Left hindlimb (tissue), 1 donor: Measurements from ENCODE around the gene ANLN.
A peak's percentile ranks its signal among the peaks of the same experiment; 100 is the strongest.
"Not testable (repeated sequence)": the region's sequence is repeated elsewhere in the genome, so short reads cannot be mapped to it uniquely, and the experiment has no call there.

Experiments
- DNase-seq: peaks from one replicate; pipeline ENCODE4 v3.0.0-alpha.2; 2018

The ANLN gene, protein sequence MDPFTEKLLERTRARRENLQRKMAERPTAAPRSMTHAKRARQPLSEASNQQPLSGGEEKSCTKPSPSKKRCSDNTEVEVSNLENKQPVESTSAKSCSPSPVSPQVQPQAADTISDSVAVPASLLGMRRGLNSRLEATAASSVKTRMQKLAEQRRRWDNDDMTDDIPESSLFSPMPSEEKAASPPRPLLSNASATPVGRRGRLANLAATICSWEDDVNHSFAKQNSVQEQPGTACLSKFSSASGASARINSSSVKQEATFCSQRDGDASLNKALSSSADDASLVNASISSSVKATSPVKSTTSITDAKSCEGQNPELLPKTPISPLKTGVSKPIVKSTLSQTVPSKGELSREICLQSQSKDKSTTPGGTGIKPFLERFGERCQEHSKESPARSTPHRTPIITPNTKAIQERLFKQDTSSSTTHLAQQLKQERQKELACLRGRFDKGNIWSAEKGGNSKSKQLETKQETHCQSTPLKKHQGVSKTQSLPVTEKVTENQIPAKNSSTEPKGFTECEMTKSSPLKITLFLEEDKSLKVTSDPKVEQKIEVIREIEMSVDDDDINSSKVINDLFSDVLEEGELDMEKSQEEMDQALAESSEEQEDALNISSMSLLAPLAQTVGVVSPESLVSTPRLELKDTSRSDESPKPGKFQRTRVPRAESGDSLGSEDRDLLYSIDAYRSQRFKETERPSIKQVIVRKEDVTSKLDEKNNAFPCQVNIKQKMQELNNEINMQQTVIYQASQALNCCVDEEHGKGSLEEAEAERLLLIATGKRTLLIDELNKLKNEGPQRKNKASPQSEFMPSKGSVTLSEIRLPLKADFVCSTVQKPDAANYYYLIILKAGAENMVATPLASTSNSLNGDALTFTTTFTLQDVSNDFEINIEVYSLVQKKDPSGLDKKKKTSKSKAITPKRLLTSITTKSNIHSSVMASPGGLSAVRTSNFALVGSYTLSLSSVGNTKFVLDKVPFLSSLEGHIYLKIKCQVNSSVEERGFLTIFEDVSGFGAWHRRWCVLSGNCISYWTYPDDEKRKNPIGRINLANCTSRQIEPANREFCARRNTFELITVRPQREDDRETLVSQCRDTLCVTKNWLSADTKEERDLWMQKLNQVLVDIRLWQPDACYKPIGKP

DNA sequence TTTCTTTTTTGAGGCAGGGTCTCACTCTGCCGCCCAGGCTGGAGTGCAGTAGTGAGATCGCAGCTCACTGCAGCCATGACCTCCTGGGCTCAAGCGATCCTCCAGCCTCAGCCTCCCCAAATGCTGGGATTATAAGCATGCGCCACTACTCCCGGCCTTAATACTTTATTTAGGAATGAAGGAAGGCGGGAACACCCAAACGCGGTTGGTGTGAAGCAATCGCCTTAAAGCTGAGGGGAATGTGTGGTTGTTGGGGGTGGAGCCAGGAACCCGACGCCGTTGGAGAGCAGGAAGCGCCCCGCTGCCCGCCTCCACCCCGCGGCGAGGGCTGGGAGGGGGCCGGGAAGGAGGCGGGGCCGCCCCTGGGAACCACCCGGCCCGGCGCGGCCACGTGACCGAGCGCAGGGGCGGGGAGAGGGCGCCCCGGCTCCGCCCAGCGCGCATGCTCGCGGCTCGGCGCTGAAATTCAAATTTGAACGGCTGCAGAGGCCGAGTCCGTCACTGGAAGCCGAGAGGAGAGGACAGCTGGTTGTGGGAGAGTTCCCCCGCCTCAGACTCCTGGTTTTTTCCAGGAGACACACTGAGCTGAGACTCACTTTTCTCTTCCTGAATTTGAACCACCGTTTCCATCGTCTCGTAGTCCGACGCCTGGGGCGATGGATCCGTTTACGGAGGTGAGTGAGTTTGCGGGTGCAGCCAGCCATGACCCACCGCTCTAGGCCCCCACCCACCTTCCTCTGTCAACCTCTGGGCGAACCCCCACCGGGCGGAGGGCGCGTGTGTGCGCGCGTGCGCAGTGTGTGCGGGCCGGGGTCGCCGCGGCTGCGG, at the start of gene ANLN:
Gene ANLN (plus strand): TSS at position 492 of the 828 bp plus-strand sequence. CDS start 165 bp downstream, at position 657.
- peak; percentile 95 for DNase-seq

DNA sequence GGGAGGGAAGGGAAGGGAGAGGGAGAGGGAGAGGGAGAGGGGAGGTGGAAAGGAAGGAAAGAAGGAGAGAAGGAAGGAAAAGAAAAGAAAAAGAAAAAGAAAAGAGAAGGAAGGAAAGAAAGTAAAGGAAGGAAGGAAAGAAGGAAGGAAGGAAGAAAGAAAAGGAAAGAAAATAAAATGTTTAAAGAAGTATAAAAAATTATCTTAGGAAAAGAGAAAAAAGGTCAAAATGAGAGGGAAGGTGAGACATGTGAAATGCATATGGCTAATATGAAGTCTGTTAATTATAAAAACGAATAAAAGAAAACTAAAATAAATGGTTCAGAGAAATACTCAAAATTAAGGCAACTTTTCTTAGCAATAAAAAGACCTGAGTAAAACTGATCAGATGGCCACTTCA, 46.1 kb upstream of the ANLN start:
- DNase-seq, result no peak

DNA sequence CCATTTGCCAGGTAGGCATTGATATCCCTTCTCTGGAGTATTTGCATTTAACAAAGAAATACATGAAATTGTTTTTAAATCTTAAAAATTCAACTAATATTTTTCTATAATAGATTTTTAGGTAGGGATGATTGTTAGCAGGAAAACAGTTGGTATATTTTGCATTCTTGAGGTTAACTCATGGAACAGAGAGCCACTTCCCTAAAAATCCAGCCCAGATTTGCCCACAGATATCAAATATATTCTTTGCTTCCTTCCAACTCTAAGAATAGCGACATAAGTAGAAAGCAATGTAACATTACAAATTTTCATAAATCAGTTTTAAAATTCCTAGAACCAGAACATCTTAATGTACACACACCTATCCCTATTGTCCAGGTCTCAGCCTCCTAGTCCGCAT, 45.0 kb upstream of the ANLN start:
- DNase-seq, result no peak

DNA sequence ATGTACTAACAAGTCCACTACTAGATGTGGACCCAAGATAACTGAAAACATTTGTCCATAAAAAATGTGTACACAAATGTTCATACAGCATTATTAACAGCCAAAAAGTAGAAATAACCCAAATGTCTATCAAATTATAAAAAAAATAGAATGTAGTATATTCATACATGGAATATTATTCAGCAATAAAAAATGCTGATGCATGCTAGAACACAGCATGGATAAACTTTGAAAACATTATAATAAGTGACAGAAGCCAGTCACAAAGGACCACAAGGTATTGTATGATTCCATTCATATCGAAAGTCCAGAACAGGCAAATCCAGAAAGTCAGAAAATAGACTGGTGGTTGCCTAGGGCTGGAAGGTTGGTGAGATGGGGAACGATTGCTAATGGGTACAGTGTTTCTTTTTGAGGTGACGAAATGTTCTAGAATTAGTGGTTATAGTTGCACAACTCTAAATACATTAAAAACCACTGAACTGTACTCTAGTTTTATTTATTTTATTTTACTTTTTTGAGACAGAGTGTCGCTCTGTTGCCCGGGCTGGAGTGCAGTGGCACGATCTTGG, 43.3 kb upstream of the ANLN start:
- DNase-seq, result no peak

DNA sequence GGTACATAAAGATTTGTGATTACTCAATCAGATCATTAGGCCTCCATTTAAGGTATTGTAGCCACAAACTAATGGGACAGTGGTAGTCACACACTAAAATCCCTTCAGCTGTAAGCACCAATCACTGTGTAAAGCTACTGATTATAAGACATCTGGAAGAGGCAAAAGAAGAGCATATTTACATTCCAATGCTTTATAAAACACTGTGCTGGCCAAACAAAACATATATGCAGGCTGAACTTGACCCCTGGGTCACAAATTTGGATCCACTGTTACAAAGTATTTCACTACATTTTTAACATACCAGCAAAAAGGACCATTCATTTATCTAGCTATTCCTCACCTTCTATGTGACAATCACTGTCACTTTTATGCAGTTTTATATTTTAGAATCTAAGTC, 41.4 kb upstream of the ANLN start:
- DNase-seq, result no peak

DNA sequence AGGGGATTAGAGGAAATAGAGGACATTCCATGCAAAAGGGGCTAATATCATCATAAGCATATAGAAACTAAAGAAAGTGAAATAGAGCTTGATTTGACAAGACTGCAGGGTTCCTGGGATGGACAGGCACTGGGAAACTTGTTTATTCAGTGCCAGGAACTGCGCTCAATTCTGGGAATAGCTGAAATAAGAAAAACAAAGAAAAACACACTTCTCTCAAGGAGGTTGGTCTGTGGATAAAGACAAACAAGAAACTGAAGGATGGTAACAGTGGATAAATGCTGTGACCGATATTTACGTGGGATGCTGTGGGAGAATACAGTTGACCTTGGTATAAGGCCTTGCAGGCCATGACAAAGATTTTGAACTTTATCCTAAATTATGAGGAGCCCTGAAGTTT, 40.9 kb upstream of the ANLN start:
- no peak for DNase-seq

DNA sequence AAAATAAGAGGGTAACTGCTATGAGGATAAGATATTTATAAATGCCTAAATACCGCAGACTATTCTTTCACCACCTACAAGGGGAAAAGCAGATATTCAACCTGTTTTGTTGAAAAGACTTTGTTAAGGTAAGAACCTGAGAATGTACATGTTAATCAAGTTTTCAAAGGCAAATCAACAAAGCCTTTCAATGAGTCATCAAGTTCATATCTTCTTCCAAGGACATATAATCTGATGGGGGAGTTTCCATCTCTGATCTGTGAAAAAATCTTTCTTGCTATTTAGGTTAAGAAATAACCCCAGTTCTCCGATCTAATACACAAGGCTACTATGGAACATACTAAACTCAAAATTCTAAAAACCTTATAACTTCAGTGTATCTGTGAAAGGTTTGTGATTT, 40.0 kb upstream of the ANLN start:
- DNase-seq, result no peak

DNA sequence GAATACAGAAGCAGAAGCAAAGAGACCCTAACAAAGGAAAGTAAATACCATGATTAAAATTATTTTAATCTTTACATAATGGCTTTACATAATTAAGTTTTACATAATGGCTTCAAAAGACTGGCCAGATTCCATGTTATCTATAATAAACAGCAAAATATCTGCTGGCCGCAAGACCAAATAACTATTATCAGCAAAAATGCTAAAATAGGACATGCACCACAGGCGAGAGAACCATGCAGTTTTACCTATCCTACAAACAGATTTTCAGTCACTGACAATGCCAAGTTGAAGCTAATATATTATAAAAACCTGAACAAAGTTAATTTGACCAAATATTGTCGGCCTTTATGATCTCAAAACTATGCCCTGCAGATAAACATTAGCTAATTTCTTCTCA, 34.2 kb upstream of the ANLN start:
- DNase-seq, result no peak

DNA sequence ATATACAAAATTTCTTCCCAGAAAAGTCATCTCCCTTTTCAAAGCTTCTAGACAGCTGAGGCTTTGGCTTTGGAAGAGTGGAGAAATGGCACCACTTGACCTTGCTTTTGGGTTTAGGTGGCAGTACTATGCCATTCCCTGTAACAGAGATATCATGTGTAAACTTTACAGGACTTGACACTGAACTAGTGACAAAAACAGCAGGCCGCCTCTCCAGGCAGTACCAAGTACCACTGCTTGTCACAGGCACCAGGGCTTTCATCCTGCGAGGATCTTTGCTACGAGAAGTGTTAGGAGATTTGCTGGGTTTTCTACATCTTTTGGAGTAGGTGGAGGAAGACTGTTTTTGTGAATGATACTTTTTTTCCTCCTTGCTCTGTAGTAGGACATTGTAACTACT, 32.6 kb upstream of the ANLN start:
- no peak for DNase-seq

DNA sequence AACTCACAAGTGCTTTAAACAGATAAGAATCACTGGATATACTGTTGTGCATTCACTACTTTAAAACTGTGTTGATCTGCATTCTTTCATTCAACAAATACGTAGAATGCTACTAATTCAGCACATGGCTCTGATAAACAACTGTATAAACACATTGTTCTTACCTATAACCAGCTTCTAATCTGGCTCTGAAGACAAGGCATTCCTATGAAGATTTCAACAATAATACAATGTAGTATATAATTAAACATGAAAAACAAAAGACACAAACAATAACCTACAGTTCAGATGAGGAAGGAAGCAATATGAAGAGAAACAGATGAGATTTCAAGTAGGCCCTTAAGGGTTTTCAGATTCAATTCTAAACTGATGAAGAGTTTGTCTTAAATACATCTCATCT, 31.1 kb upstream of the ANLN start:
- DNase-seq, result no peak

DNA sequence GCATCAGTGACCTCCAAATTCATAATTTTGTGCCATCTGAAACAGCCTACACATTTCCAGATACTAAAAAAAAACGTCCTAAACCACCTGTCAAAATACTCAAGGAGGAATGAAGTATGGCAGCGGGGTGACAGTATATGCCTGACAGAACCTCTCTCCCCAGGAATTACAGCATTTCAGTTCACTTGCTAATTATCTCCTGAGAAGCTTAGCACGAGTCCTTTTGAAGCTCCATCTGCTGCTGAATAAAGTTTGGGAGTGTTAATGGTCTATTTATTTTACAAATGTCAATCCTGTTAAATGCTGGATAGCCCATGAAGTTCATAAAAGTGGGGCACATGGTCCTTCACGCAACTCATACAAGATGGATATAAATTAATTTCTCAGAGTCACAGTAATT, 29.4 kb upstream of the ANLN start:
- DNase-seq, result no peak

DNA sequence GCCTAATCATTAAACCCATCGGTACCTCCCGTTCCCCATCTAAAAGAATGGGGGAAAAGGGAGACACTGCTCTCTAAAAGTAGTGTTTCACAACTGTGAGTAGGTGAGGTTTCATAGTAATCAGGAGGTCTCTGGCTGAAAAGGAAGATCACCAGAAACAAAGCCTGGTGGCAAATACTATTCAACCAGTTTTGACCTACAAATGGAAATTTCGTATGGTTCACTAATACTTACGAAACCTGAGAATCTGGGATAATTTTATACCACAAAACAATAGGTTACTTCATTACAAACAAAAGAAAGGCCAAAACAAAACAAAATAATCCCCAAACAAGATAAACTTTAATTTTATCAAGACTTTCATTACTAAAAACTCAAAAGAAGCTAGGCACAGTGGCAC, 28.4 kb upstream of the ANLN start:
- DNase-seq, result no peak

DNA sequence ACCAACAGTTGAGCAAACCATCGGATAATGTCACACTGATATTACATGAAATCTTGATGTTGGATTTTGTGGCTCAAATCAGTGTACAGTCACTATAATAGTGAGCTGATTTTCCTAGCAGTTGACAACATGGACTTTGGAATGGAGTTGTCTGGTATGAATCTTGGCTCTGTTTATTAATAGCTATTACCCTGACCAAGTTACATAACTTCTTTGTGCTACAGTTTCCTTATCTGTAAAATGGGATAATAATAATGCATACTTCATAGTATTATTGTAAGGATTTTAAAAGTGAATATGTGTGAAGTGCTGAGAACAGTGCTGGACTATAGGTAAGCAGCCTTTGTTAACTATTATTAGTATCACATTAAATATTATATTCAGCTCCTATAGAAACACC, 26.1 kb upstream of the ANLN start:
- DNase-seq, result no peak

DNA sequence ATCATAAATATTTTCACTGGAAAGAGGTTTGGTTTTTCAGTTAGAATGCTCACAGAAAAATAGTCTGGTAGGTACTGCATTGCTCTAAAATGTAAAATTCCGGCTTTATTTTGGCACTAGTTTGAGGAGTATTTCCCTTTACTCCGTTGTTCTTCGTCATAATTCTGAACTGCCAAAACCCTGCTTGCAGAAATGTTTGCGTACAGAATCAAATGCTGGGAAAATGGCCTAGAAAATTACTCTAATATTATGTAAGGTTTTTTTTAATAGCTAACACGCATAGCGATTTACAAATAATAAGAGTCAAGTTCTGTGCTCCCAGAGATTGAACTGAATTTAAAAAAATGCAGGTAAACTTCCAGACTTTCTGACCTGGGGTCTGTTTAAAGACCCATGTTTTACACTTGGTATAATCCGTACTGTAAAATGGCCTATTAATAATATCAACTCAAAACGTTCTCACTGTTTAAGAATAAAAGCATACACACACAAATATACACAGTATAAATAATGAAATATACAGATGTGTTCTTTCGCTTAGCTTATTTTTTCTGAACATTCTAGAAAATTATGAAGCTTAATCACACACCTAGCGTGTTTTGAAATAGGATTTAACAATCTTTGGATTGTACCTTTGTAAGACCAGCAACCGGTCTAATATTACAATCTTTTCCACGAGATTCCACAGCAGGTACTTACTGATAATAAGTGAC, 23.5 kb upstream of the ANLN start:
- no peak for DNase-seq

DNA sequence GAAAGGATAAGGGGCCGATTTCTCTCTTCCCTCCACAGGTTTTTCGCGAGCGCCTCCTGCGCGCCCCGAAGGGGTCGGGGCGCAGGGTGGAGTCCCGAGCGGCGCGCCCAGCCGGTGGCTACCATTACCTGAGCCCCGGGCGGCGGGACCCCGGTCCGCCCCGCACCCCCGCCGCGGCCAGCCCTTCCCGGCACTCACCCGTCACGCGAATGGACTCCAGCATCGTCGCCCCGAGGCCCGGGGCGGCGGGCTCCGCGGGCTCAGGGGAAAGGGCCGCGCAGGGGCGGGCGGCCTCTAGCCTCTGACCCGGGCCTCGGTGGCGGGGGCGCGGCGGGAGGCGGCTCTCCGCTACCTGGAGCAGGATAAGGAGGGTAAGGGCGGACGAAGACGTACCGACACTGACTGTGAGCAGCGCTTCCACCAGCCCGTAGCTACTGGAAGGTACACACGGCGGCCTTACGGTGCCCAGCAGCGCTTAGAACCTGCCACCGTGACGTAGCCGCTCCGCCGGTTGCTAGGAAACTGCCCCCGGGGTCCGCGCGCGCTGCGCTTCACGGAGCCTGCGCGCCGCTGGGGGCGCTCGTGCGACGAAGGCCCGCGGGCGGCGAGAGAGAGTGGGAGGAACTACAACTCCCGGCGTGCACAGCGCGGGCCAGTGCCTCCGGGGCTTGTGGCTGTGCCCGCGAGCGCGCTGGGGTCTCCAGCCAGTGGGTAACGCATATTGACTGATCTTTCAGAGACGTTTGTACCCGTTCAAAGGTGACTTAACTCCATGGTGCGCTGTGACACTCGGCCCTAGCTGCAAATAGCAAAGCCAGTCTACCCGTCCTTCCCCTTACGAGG, 22.7 kb upstream of the ANLN start:
- peak; percentile 91 for DNase-seq

DNA sequence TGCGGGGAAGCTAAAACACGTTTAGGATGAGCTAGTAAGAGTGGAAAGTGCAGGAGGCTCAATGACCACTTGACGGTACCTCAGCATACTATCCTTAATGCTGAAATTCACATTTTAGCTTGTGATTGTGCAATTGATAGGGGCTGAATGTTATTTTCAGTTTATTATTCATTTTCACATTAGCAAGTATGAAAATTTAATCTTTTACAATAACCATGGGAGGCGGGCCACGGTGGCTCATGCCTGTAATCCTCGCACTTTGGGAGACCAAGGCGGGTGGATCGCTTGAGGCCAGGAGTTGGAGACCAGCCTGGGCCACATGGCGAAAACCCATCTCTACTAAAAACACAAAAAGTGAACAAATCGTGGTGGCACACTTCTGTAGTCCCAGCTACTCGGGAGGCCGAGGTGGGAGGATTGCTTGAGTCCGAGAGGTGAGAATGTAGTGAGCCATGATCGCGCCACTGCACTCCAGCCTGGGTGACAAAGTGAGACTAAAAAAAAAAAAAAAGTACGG, 22.0 kb upstream of the ANLN start:
- no peak for DNase-seq

DNA sequence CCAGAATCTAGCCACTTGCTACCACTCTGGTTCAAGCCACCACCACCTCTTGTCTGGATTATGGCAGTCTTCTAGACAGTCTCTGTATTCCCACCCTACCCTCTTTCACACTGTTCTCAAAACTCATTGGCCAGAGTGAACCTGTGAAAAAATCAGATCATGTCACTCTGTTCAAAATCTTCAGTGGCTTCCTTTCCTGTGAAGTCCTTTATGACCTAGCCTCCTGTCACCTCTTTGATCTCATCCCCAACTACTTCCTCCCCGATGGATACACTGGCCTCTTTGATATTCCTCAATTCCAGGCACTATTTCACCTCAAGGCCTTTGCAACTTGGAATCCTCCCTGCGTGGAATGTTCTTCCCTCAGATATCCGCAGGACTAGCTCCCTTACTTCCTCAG, 21.2 kb upstream of the ANLN start:
- DNase-seq, result no peak

DNA sequence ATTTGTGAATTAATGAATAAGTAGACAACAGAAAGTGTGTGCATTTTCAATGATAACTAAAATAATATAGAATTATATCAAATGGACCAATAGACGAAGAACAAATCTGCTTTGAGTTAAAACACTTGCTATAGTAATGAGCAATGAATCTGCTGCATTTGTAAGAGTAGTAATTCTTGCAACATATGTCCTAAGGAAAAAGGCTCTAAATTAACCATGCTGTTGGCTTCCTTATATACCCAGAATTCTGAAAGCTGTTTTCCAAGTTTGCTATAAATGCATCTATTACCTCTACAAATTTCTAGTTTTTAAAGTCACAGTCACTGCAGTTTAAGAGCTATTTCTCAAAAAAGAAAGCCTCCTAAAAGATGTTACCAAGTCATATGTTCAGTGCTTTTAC, 20.5 kb upstream of the ANLN start:
- DNase-seq, result no peak

DNA sequence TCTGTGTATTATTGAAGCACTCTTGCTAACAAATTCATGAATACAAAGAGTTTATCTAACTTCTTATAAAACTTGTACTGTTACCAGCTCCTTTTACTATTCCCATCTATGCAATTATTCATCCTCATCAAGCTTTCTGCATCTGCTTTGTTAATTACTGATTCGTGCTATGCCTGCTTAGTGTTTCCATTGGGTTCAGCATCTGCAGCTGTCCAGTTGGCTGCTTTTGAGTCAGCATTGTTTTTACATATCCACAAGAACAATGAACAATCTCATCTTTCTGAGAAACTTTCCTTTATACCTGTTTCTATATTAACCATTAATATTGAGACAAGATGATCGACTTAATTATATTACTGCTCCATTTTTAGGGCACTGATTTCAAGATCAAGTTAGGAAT, 19.6 kb upstream of the ANLN start:
- no peak for DNase-seq

DNA sequence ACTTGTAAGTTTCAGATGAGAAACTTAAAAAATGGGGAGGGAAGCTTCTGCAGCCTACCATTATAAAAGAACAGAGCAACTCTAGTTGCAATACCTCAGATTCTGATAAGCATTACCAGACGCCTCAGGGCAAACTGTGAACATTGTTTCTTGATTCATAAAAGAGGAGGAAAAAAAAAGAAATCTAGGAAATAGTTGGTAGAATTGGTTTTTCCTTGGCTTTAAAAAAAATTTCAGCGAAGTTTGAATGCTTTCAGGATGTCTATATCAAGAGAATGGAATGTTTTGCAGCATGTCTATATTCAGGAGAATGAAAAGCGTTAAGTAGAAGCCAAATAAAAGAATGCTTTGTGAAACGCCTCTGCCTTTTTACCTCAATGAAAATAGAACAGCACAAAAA, 17.5 kb upstream of the ANLN start:
- DNase-seq, result no peak

DNA sequence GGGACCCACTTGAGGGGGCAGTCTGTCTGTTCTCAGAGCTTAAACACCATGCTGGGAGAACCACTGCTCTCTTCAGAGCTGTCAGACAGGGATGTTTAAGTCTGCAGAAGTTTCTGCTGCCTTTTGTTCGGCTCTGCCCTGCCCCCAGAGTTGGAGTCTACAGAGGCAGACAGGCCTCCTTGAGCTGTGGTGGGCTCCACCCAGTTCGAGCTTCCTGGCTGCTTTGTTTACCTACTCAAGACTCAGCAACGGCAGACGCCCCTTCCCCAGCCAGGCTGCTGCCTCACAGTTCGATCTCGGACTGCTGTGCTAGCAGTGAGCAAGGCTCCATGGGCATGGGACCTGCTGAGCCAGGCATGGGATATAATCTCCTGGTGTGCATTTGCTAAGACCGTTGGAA, 11.1 kb upstream of the ANLN start:
- DNase-seq, result not testable (repeated sequence)
